MCF 10A (cell line): ENCODE results near the gene SLC5A11. TPM values are rescaled to one million over a fixed set of nuclear protein-coding genes. Genes with fewer than 3 reads are reported as not detected.

Experiments used
- BruUV-seq: library from RNA; stranded (reverse); fragments of 400-500 nt; replicated peaks from 2 replicates; lab custom pipeline; 2021; lab: Mats Ljungman, UMichigan
- CTCF ChIA-PET: fragments of 300-600 bp; sonication (Branson Sonifier 250); formaldehyde crosslinking; extraction: SDS; loops from one replicate; lab custom pipeline; 2021; ENCODE audit warnings: antibody characterized with exemption, inconsistent platforms; lab: Yijun Ruan, JAX
- POLR2A ChIA-PET: fragments of 300-600, 350-650 bp; sonication (Branson Sonifier 250); formaldehyde crosslinking; extraction: SDS; loops from one replicate; lab custom pipeline; 2020; ENCODE audit warnings: antibody characterized with exemption, inconsistent platforms; lab: Yijun Ruan, JAX
- DNase-seq: peaks from one replicate; pipeline ENCODE4 v3.0.0-alpha.2; 2018; ENCODE audit not compliant: unreplicated experiment
- H3K27ac Mint-ChIP-seq: one replicate; pipeline ENCODE4 v1.8.0; 2022; ENCODE audit warnings: mild to moderate bottlenecking, low read depth, mixed read lengths; ENCODE audit not compliant: unreplicated experiment
- H3K27me3 Mint-ChIP-seq: one replicate; pipeline ENCODE4 v1.8.0; 2022; ENCODE audit warnings: mixed read lengths; ENCODE audit not compliant: insufficient read depth, unreplicated experiment
- H3K36me3 Mint-ChIP-seq: one replicate; pipeline ENCODE4 v1.8.0; 2022; ENCODE audit warnings: mild to moderate bottlenecking, moderate library complexity, mixed read lengths; ENCODE audit not compliant: insufficient read depth, unreplicated experiment
- H3K4me1 Mint-ChIP-seq: one replicate; pipeline ENCODE4 v1.8.0; 2022; ENCODE audit warnings: mixed read lengths; ENCODE audit not compliant: insufficient read depth, unreplicated experiment
- H3K4me3 Mint-ChIP-seq: one replicate; pipeline ENCODE4 v1.8.0; 2022; ENCODE audit warnings: mild to moderate bottlenecking, moderate library complexity, mixed read lengths; ENCODE audit not compliant: unreplicated experiment
- H3K9me3 Mint-ChIP-seq: one replicate; pipeline ENCODE4 v1.8.0; 2022; ENCODE audit warnings: mixed read lengths; ENCODE audit not compliant: unreplicated experiment
- CTCF ChIP-seq: fragments of 200-600 bp; IDR thresholded peaks from one replicate; pipeline ENCODE4 v1.8.0; 2022; ENCODE audit warnings: antibody characterized with exemption, mild to moderate bottlenecking; ENCODE audit not compliant: unreplicated experiment
- intact Hi-C: fragments of 100-400 bp; cut with micrococcal nuclease; formaldehyde crosslinking; loops from 2 replicates; pipeline ENCODE4 v1.14.1; 2022
- total RNA-seq: library from RNA; stranded (reverse); gene quantifications from 2 replicates; pipeline ENCODE4 v1.2.3, GENCODE V29; 2022

SLC5A11 gene
- total RNA-seq, 1 experiment from 2014 or later: not detected

DNA sequence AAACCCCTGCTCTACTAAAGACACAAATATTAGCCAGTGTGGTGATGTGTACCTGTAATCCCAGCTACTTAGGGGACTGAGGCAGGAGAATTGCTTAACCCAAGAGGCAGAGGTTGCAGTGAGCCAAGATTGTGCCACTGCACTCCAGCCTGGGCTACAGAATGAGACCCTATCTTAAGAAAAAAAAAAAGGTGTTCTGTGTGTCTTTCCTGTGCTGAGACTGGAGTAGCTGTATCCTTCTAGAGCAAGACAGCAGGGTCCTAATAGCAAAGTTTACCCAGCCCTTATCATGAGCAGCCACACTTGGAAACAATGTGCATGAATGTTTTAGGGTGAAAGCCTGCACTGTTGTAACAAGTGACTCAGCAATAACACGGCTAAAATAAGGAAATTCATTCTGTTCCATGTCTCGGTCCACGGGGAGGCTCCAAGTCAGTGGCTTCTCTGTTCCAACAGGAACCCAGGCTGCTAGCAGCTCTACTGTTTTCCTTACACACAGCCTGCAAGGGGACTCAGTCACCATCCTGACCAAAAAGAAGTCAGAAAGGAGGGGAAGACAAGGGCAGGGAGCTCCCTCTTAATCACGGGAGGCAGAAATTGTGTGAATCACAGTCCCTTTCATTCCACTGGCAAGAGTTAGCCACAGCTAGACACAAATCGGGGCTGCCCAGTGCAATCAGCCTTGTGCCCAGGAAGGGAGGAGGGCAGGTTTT, 7.1 kb upstream of the SLC5A11 start:
- BruUV-seq: no TSS peak
- H3K27ac Mint-ChIP-seq: no peak overlapping the region

GRCh38 chr16:24839347-24839972, 6.3 kb upstream of the SLC5A11 start:
- BruUV-seq: no TSS peak
- intact Hi-C loops: no loop called here
- H3K27ac Mint-ChIP-seq: no peak overlapping the region

More for the DNA sequence above, 7.1 kb upstream of the SLC5A11 start:
- POLR2A ChIA-PET: interaction anchor here (0.6 kb wide), 1 partner anchor 416 kb away, joined by 3 read pairs; no protein-coding TSS in a partner anchor
- Mint-ChIP-seq H3K4me3 (no peak overlapping the region), H3K27me3 (no peaks in the 10 kb centered on the region), H3K9me3 (no peaks in the 10 kb centered on the region), H3K4me1 (peaks cover 10% of the 10 kb centered on the region), H3K36me3 (no peaks in the 10 kb centered on the region)
- no peak for TF ChIP-seq CTCF
- intact Hi-C loops: no loop called here
- peak; percentile 45 for DNase-seq
- CTCF ChIA-PET: interaction anchor here (0.6 to 1.7 kb wide), 7 partner anchors 10 to 387 kb away, joined by 3 to 7 read pairs (median 3); no protein-coding TSS in a partner anchor

DNA sequence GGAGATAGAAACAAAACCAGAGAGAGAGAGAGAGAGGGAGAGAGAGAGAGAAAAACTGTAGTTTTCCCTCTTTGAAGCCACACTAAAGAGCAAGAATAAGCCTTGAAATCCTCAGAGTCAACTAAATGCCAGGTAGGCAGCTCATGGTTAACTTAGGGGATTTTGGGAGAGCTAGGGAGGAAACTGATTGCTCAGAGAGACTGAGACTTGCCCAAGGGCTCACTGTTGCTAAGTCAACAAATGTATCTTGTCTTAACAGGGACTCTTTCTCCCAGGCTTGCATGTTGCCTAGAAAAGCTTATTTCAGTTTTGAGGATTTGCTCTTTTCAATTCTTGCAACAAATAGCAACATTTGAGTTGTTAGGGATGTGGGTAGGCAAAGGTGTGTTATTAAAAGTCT, 4.5 kb upstream of the SLC5A11 start:
- no peaks in the 10 kb centered on the region for H3K36me3 Mint-ChIP-seq
- no peaks in the 10 kb centered on the region for H3K9me3 Mint-ChIP-seq
- no peaks in the 10 kb centered on the region for H3K27me3 Mint-ChIP-seq
- CTCF ChIA-PET: interaction anchor here (0.6 to 1.0 kb wide), 5 partner anchors 24 to 325 kb away, joined by 3 to 4 read pairs (median 3); no protein-coding TSS in a partner anchor
- no peak for TF ChIP-seq CTCF
- intact Hi-C loops: no loop called here
- BruUV-seq: no TSS peak
- no peak overlapping the region for H3K27ac Mint-ChIP-seq
- H3K4me1 Mint-ChIP-seq: peaks cover 11% of the 10 kb centered on the region
- H3K4me3 Mint-ChIP-seq: no peak overlapping the region
- POLR2A ChIA-PET: no interaction called here
- no peak for DNase-seq

More at GRCh38 chr16:24839347-24839972, 6.3 kb upstream of the SLC5A11 start:
- Mint-ChIP-seq H3K27me3 (no peaks in the 10 kb centered on the region), H3K36me3 (no peaks in the 10 kb centered on the region), H3K4me3 (no peak overlapping the region), H3K9me3 (no peaks in the 10 kb centered on the region), H3K4me1 (peaks cover 12% of the 10 kb centered on the region)
- no peak for TF ChIP-seq CTCF
- ChIA-PET POLR2A (no interaction called here), CTCF (interaction anchor here (0.6 to 1.7 kb wide), 5 partner anchors 11 to 286 kb away, joined by 3 to 7 read pairs (median 3); no protein-coding TSS in a partner anchor)
- DNase-seq: no peak
